ENCODE results near the gene WNK1. TPM values are rescaled to one million over a fixed set of nuclear protein-coding genes. Genes with fewer than 3 reads are reported as not detected.

The WNK1 gene
- polyA plus RNA-seq, 10 donors: 57.4 to 88.3 (median 69.9) TPM

GRCh38 chr12:857611-858010 lies 105.2 kb downstream of the WNK1 start:
- peak in 2 of 3 donors; percentile 5 to 19 for DNase-seq

- no peak for DNase-seq
Observed at GRCh38 chr12:862303-862911, 110.0 kb downstream of the WNK1 start.

DNA sequence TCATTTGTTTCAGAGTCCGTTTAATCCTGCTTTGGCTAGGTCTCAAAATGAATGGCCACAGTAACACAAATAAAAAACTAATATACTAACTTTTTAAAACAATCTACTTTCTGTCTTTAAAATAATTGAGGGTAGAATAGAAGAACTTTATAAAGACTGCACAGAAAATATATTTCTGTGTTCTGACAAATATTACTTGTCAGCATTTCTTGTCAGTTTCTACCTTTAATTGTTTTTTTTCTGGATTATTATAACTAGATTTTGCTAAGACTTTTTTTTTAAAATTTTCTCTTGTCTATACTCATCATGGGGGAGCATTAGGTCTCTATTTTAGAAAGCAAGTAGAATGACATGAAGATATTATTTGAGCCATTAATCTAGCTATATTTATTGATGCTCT lies 110.9 kb downstream of the WNK1 start:
- no peak for DNase-seq

DNA sequence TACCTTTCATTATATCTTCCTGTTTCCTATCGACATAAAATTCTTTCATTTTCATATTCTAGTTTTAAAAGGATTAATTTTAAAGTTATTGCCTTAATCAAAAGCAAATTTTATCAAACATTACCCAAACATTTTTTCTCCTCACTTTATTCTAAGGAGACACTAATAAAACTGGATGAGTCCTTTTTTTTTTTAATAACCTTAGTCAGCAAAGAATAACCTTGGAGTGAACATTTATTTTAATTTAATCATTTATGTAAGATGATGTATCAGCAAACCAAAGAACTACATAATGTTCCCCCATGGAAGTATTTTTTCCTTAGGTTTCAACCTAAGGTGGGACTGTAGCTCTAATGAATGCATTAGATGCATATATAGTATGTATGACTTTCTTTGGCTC lies 113.2 kb downstream of the WNK1 start:
- DNase-seq: no peak

DNA sequence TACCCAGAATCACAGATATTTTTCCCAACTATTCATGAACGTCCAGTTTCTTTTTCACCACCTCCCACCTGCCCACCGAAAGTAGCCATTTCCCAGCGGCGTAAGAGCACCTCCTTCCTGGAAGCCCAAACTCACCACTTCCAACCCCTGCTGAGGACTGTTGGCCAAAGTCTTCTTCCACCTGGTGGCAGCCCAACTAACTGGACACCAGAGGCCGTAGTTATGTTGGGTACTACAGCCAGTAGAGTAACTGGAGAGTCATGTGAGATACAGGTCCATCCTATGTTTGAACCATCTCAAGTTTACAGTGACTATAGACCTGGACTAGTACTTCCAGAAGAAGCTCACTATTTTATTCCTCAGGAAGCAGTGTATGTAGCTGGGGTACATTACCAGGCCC lies 115.5 kb downstream of the WNK1 start:
- DNase-seq: no peak

DNA sequence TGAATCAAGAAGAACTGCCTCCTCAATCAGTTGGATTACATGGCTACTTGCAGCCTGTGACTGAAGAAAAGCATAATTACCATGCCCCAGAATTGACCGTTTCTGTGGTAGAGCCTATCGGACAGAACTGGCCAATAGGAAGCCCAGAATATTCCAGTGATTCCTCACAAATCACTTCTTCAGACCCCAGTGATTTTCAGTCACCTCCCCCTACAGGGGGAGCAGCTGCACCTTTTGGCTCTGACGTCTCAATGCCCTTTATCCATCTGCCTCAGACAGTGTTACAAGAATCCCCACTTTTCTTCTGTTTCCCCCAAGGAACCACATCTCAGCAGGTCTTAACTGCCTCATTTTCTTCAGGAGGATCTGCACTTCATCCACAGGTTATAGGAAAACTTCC lies 116.3 kb downstream of the WNK1 start:
- no peak for DNase-seq

GRCh38 chr12:870378-870777 lies 118.0 kb downstream of the WNK1 start:
- DNase-seq: no peak

- no peak for DNase-seq
Observed at GRCh38 chr12:873954-874353, 121.6 kb downstream of the WNK1 start.

DNA sequence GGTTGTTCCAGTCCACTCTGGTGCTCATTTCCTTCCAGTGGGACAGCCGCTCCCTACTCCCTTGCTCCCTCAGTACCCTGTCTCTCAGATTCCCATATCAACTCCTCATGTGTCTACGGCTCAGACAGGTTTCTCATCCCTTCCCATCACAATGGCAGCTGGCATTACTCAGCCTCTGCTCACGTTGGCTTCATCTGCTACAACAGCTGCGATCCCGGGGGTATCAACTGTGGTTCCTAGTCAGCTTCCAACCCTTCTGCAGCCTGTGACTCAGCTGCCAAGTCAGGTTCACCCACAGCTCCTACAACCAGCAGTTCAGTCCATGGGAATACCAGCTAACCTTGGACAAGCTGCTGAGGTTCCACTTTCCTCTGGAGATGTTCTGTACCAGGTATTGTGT lies 127.3 kb downstream of the WNK1 start:
- DNase-seq: peak; percentile 22 to 31 (median 27)

GRCh38 chr12:880656-881055 lies 128.3 kb downstream of the WNK1 start:
- no peak for DNase-seq

GRCh38 chr12:884746-885414 lies 132.5 kb downstream of the WNK1 start:
- no peak for DNase-seq

DNA sequence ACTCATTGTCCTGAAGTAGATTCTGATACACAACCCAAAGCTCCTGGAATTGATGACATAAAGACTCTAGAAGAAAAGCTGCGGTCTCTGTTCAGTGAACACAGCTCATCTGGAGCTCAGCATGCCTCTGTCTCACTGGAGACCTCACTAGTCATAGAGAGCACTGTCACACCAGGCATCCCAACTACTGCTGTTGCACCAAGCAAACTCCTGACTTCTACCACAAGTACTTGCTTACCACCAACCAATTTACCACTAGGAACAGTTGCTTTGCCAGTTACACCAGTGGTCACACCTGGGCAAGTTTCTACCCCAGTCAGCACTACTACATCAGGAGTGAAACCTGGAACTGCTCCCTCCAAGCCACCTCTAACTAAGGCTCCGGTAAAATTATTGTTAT lies 133.3 kb downstream of the WNK1 start:
- DNase-seq: no peak

DNA sequence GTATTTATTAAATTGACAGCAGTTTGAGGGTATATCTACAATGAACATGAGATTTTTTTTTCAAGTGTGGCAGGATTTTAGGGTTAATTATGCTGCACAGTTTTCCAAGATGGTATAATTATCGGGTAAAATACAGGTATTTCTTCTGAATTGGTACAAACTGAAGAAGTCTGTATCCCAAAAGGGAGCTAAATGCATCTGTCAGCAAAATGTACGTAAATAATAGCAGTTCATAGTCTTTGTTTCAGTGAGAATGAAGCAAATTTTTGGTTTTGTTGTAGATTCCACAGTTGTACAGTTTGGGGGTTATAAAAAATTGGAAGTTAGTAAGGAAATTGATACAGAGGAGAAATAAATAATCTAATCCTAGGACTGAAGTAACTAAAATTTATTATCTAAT lies 133.8 kb downstream of the WNK1 start:
- no peak for DNase-seq

DNA sequence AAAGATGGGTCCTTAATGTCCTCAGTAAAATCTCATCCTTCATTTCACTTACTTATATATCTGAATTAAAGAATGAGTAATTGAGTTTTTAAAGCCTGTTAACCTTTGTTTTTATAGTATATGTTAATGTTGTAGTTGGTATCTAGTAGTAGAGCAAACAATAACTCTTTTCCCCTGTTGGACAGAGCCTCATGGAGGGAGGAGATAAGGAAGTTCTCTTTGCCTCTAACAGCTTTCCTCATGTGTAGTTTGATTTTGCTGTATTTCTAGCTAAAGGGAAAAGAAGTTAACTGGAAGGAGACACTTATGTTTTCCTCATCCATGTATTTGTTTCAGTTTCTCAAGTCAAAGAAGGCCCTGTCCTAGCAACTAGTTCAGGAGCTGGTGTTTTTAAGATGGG lies 141.8 kb downstream of the WNK1 start:
- DNase-seq: no peak

DNA sequence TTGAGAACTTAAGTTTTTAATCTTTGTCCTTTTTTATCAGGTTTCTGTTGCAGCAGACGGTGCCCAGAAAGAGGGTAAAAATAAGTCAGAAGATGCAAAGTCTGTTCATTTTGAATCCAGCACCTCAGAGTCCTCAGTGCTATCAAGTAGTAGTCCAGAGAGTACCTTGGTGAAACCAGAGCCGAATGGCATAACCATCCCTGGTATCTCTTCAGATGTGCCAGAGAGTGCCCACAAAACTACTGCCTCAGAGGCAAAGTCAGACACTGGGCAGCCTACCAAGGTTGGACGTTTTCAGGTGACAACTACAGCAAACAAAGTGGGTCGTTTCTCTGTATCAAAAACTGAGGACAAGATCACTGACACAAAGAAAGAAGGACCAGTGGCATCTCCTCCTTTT lies 143.7 kb downstream of the WNK1 start:
- no peak for DNase-seq

DNA sequence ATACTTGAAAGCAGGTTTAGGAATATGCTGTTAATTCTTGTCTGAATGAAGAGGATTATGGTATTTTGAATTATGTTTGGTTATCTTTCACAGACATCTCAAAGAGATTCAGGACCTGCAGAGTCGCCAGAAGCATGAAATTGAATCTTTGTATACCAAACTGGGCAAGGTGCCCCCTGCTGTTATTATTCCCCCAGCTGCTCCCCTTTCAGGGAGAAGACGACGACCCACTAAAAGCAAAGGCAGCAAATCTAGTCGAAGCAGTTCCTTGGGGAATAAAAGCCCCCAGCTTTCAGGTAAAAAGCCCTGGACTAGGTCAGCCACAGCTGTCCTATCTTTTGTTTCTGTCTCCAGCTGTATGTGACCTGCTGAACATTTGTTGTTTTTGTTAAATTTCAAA lies 145.0 kb downstream of the WNK1 start:
- DNase-seq: no peak

DNA sequence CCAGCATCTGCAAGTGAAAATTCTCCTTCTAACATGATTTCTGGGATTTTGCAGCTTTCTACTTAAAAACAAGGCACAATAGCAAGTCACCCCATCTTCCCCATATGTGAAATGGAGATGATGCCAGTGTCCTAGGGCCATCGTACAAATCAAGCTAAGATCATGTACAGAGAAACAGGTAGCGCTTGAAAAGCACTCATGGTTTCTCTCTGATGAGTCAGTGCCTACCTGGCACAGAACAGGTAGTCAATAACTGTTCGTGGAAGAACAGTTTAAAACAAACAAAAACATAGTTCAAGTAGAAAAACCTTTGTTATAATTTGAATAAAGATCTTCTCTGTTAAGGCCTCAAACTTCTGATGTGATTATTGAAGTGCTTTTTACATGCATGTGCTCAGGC lies 150.2 kb downstream of the WNK1 start:
- no peak for DNase-seq

DNA sequence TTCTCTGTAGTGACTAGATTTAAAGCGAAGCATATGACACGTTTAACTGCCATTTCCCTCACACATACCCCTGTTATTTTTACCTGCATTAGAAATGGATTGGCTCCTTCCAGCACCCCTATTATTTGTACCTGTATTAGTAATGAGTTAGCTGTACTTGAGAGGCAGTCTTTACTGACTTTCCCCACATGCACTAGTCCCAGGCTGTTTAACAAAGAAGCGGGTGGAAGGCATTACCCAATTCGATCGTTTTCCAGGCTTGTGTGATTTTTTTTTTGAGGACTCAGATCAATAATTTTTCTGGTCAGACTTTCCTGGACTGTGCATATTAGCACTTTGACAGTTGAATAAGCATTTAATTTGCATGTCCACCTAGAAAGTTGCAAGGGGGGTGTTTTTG lies 150.7 kb downstream of the WNK1 start:
- DNase-seq: no peak

DNA sequence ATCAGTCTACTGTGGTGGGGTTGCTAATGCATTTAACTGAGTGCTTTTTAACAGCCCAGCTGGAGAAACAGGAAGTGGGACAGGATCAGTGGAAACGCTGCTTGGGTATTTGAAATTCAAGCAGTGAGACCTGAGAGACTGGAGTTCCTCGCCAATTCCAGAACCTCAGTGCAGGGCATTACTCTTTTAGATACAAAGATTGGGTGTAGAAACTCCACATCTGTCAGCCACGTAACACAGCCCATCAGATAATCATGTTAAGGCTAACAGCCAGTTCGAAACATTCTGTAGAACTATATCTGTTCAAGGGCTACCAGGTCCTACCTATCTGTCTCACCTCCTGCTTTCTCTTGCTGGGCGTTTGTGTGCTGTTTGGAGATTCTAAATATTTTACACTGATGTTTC lies 151.6 kb downstream of the WNK1 start:
- no peak for DNase-seq

DNA sequence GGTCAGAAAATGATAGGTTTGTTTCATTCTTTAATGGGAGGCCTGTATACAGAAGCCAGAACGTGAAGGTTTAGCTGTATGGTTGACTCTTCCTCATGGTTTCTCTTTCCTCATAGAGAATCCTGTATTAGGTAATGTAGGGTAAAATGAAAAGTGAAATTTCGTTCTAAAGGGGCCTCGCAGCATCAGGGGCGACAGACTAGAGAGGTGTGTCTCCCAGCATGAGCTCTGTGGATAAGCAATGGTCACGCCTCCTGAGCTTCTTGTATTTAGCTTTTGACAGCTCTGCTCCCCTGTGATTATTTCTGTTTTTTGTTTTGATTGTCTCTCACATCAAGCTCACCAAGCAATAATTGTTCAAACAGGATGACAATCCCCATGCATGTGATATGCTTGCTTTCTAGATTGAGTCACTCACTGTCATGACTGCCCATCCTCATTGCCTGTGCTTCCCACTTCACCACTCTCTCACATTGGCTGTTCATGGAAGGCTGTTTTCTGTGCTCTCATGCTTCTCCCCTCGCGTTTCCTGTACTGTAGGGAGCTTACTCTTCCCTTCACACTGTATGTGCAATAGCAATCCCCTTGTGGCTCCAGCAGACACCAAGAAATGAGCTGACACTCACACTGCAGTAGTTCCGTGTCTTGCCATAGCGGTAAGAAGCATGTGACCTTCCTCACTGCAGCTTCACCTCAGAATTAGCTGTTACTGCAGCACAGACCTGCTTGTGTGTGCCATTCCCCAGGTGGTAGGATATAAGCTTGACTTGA lies 153.1 kb downstream of the WNK1 start:
- no peak for DNase-seq

GRCh38 chr12:906062-906585 lies 153.7 kb downstream of the WNK1 start:
- DNase-seq: no peak

GRCh38 chr12:907413-908185 lies 155.2 kb downstream of the WNK1 start:
- no peak for DNase-seq

All from muscle of back (tissue), 11 donors.